Fibroblast of skin of left quadriceps (primary cell): ENCODE measurements around the gene SPIN4.
"Not testable (repeated sequence)": the region's sequence is repeated elsewhere in the genome, so short reads cannot be mapped to it uniquely, and the experiment has no call there.

Source experiments
- DNase-seq, 2 experiments: peaks; one replicate each; pipeline ENCODE4 v3.0.0-alpha.2; 2013; ENCODE audit warnings: low read depth in 2 of 2

The SPIN4 gene

DNA sequence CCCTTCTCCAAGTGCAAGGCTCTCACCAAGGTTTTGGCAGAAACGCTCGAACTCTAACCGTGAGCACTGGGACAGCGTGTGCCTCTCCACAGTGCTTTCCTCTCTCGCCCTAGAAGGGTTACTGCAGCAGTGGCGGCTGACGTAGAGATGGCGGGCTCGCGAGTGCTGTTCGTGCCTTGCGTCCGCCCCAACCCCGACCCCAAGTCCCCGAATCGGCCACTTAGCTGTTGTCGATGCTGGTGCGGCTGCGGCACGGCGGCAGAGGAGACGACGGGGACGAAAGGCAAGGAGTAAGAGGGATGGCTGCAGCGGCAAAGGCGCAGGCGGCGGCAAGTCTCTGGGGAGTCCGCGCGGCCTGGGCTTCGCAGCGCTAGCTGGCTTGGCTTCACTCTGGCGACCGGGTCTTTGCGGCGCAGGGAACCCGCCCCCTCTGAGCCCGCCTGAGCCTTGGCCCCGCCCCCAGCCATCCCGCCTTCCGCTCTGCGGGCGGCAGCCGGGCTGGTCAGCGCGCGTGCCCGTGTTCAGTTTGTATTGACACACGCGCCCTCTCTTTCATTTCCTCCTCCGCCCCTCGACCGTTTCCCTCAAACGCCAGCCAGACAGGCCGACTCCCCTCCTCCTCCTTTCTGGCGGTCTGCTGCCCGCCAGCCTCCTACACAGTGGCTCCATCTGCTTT lies at the start of gene SPIN4:
SPIN4 (minus strand) TSS at position 392 of the 676 bp plus-strand sequence. CDS start 513 bp downstream, outside the sequence.
- DNase-seq = peak; percentile 63 to 66

DNA sequence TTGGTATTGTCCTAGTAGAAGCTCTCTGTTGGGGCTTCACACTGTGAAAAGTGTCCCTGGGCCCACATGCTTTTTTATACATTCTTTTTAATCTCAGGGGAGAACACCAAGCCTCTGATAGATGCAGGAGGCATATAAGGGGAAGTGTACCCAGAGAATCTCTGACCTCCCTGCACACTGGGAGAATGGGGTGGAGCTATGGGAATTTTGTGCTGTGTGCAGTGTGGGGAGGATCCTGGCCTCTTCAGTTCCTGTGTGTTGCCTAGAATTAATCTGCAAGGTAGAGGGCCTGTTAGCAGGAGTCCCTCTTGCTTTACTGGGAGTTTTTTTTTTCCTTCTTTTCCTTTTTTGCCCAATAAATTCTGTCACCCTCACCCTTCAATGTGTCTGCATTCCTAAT lies 49.2 kb upstream of the SPIN4 start:
- no peak for DNase-seq

DNA sequence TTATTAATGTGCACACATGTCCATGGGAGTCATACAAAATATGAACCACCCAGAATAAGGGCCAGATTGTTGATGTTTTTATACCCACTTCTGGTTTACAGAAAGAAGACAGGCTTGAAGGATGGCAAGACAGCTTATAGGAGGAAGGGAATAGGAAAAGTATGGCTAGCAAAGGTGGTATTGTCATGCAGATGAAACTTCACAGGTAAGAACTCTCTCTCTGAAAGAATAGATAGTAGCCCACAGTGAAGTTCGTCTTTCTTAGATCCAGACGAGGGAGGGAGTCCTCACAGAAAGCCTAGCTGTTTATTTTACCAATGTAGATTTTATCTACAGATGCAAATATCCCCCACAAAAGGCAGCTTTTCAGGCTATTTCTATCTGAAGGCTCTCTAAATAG lies 43.7 kb upstream of the SPIN4 start:
- no peak for DNase-seq

DNA sequence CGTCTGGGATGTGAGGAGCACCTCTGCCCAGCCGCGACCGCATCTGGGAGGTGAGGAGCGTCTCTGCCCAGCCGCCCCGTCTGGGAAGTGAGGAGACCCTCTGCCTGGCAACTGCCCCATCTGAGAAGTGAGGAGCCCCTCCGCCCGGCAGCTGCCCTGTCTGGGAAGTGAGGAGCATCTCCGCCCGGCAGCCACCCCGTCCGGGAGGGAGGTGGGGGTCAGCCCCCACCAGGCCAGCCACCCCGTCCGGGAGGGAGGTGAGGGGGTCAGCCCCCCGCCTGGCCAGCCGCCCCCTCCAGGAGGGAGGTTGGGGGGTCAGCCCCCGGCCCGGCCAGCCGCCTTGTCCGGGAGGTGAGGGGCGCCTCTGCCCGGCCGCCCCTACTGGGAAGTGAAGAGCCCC lies 42.0 kb upstream of the SPIN4 start:
- DNase-seq = not testable (repeated sequence)

DNA sequence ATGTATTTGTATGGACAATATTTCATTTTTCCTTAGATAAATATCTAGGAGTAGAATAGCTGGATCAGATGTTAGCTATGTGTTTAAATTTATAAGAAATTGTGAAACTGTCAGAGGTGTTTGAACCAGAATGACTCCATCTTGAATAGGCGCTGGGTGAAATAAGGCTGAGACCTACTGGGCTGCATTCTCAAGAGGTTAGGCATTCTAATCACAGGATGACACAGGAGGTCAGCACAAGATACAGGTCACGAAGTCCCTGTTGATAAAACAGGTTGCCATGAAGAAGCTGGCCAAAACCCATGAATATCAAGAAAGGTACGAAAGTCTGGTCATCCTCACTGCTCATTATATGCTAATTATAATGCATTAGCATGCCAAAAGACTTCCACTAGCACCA lies 36.3 kb upstream of the SPIN4 start:
- no peak for DNase-seq

DNA sequence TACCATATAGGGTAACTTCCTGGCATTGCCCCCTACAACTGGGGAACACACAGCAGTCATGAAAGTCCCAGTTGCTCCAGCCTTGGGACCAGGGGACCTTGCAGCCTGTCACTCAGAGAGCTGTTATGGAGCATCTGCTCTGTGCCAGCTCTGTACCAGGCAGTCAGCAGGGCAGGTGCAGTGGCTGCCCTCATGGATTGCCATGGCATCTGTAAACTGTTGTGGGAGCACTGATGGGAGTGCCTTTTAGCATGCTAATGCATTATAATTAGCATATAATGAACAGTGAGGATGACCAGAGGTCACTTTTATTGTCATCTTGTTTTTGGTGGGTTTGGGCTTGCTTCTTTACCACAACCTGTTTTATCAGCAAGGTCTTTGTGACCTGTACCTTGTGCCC lies 33.1 kb upstream of the SPIN4 start:
- DNase-seq = not testable (repeated sequence)

DNA sequence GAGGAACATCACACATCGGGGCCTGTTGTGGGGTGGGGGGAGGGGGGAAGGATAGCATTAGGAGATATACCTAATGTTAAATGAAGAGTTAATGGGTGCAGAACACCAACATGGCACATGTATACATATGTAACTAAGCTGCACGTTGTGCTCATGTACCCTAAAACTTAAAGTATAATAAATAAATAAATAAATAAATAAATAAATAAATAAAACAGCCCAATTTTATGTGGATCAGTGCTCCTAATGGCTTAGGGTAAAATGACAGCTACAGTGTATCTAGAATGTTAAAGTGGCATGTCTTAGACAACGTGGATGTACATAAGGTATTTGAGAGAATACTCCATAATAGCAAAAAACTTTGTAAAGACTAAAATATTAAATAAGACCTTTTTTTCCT lies 21.9 kb upstream of the SPIN4 start:
- DNase-seq = not testable (repeated sequence)

DNA sequence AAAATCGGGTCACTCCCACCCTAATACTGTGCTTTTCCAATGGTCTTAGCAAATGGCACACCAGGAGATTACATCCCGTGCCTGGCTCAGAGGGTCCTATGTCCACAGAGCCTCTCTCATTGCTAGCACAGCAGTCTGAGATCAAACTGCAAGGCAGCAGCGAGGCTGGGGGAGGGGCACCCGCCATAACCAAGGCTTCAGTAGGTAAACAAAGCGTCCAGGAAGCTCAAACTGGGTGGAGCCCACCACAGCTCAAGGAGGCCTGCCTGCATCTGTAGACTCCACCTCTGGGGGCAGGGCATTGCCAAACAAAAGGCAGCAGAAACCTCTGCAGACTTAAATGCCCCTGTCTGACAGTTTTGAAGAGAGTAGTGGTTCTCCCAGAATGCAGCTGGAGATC lies 16.6 kb upstream of the SPIN4 start:
- DNase-seq = not testable (repeated sequence)

DNA sequence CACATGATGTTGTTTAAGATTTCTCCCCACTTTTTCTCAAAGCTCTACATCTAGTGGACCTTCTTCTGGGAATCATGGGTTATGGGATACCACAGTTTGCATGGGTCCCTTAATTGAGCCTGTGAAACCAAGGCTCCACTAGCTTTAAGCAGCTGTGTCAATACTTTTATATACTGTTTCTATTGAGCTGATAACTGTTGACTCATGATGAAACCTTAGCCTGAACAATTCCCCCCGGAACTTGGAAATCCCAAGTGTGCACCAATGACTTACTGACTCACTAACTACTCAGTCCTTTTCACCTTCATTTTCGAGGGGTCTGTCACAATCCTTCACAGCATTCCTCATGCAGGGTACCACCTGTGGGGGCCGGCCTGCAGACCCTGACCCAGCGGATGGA lies 12.7 kb upstream of the SPIN4 start:
- DNase-seq = no peak

DNA sequence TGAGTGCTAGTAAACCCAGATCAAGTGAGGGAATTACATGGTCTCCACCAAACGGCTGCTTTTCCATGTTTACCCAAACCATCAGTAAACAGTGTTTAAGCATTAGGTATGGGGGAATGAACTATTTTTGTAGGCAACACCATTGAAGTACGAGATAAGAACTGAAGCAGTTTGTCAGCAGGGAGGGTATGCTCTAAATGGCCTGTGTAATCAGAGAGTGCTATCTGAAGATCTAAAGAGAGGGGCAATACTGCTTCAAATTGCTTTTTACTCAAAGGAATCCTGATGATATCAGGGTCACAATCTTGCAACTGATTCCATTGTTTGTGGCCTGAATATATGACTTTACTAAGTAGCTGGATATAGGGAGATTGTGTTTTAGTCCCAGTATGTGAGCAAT lies 10.4 kb upstream of the SPIN4 start:
- no peak for DNase-seq

DNA sequence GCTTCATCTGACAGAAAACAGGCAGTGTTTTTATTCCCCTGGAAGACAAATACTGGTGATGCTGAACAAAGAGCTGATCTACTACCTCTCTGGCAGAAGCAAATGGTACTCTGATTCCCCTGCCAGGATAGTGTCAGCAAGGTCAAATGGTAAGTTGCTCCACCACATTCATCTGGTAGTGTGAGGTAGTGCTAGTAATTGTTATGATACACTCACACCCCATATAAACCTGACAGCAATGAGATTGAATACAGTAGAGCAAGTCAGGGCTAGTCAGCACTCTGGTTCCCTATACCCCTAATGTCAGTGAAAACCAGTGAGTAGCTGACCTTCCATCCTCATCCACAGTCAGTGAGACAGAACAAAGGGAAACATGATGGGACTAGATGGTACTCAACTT lies 3.4 kb upstream of the SPIN4 start:
- DNase-seq = no peak

DNA sequence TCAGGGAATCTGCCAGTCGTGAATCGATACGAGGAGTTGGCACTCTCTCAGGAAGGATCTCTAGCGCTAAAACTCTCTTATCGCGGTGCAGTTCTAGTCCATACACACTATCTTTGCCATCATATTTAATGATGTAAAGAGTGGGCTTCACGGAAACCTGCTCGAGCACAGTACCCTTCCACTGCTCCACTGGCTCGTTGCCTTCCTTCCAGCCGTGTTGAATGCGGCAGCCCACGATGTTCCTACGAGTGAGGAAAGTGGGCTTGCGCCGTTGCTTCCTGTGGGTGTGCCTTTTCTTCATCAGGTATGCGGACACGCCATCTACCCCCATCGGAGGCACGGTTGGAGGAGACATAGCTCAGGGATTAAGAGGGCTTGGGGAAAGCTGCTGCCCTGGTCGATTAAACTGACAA lies 661 bp downstream of the SPIN4 start:
- no peak for DNase-seq

DNA sequence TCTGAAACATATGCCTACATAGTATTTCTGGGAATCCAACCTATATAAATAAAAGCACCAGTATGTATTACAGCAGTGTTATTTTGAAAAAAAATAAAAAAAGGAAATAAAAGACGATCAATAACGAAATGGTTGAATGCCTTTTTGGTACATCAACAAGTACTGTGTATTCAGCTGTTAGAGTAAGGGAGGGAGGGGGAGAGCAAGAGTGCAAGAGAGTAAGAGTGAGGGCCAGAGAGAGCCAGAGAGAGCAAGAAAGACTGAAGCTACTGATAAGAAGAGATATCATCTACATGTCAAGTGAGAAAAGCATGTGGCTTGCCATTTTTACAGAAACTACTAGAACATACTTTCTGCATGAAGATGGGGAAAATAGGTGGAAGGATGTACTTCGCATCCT lies 1.8 kb downstream of the SPIN4 start:
- no peak for DNase-seq

DNA sequence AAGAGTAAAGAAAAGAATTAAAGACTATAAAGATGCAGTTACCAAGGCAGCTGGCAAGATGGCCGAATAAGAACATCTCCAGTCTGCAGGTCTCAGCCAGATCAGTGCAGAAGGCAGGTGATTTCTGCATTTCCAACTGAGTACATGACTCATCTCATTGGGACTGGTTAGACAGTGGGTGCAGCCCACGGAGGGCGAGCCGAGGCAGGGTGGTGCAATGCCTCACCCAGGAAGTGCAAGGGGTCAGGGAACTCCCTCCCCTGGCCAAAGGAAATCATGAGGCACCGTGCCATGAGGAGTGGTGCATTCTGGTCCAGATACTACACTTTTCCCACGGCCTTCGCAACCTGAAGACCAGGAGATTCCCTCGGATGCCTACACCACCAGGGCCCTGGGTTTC lies 20.5 kb downstream of the SPIN4 start:
- no peak for DNase-seq

DNA sequence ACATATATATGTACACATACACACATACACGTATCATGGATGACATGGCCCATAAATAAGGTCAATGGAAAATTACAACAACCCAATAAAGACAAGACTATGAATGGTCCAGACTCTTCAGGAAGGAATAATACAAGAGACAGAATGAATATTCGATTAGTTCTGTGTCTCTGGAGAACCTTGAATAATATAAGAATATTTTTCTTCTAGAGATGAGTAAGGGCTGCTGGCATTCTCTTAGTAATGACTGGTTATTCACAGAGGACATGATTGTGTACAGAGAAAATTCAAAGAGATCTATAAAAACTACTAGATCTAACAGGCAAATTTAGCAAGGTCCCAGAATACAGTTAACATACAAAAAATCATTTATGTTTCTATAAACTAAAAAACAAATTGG lies 23.3 kb downstream of the SPIN4 start:
- no peak for DNase-seq

DNA sequence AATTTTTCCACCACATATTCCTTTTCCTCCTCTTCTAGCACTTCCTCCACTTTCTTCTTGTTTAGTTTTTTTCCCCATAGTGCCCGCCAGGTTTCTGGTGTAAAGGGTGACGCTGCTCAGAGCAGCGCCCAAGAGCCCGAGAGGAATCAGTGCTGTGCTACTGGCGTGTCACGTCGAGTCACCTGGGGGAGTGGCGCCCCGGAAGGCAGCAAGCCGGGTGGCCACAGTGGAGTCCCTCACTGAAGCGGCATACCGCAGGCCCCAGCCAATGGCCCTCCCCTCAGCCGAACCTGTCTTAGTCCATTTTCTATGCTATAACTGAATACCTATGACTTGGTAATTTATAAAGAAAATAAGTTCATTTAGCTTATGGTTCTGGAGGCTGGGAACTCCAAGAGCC lies 51.5 kb downstream of the SPIN4 start:
- no peak for DNase-seq
